K562 (cell line): ENCODE data around the gene SUCNR1. TPM values are rescaled to one million over a fixed set of nuclear protein-coding genes. Genes with fewer than 3 reads are reported as not detected.

Experiments used
- ATF1 ChIP-seq, 2 experiments: fragments of 450-650 bp in 1 of 2; IDR thresholded peaks; 2 replicates each; pipeline ENCODE4 v1.6.1; 2016; ENCODE audit warnings: missing compliant biosample characterization in 1 of 2, missing genetic modification characterization in 1 of 2
- DPF2 ChIP-seq: fragments of 450-650 bp; IDR thresholded peaks from 2 replicates; pipeline ENCODE4 v1.6.1; 2016
- EP300 ChIP-seq: IDR thresholded peaks from 2 replicates; pipeline ENCODE4 v1.6.1; 2012; ENCODE audit warnings: low read length, improper control_type of control experiment
- EP400 ChIP-seq: fragments of 450-650 bp; IDR thresholded peaks from 2 replicates; pipeline ENCODE4 v1.6.1; 2017; ENCODE audit warnings: antibody characterized with exemption, mild to moderate bottlenecking, moderate library complexity
- JUND ChIP-seq, 2 experiments: IDR thresholded peaks; 2 replicates in 1 of 2; 3 replicates in 1 of 2; pipeline ENCODE4 v1.6.1; 2011; ENCODE audit warnings: borderline replicate concordance in 2 of 2, low read depth in 2 of 2, low read length in 2 of 2, improper control_type of control experiment in 1 of 2, missing biosample characterization in 1 of 2, missing genetic modification characterization in 1 of 2, missing genetic modification reagents in 1 of 2
- MTA3 ChIP-seq: fragments of 450-650 bp; formaldehyde crosslinking; IDR thresholded peaks from 2 replicates; pipeline ENCODE4 v1.6.1; 2017; ENCODE audit warnings: mild to moderate bottlenecking, borderline replicate concordance
- NBN ChIP-seq: fragments of 450-650 bp; IDR thresholded peaks from 2 replicates; pipeline ENCODE4 v1.6.1; 2016; ENCODE audit warnings: low read depth, mild to moderate bottlenecking
- NFIC ChIP-seq: fragments of 450-650 bp; IDR thresholded peaks from 2 replicates; pipeline ENCODE4 v1.6.1; 2017; ENCODE audit warnings: mild to moderate bottlenecking, inconsistent platforms
- SMARCC2 ChIP-seq: fragments of 450-650 bp; IDR thresholded peaks from 2 replicates; pipeline ENCODE4 v1.6.1; 2017; ENCODE audit warnings: antibody characterized with exemption, moderate library complexity, mild to moderate bottlenecking, low read depth
- TEAD2 ChIP-seq: fragments of 450-650 bp; IDR thresholded peaks from 2 replicates; pipeline ENCODE4 v1.6.1; 2016; ENCODE audit warnings: missing genetic modification characterization, control low read depth, missing compliant biosample characterization
- ZNF316 ChIP-seq: fragments of 450-650 bp; IDR thresholded peaks from 2 replicates; pipeline ENCODE4 v1.6.1; 2016
- polyA plus RNA-seq, 8 experiments: library from polyadenylated mRNA; depleted of rRNA in 4 of 8; stranded (reverse) in 5 of 8; unstranded in 3 of 8; fragments of >200 nt; fragmentation: Nextera tagmentation in 2 of 8; fragmentation: Illumina TruSeq in 1 of 8; extraction: Ambion mirVana in 2 of 8; extraction: Trizol in 1 of 8; gene quantifications; 2 replicates each; pipeline versions ENCODE4 v1.2.1 to v1.2.3, GENCODE V29; 2011 to 2014; ENCODE audit warnings: inconsistent platforms in 1 of 8, missing spikeins in 1 of 8
- total RNA-seq, 7 experiments: library from RNA; depleted of rRNA in 6 of 7; stranded (reverse); fragments of >200 nt in 6 of 7; fragmentation: Illumina TruSeq in 2 of 7; extraction: Trizol in 2 of 7; gene quantifications; 2 replicates each; pipeline versions ENCODE4 v1.2.1 to v1.2.3, GENCODE V29; 2011 to 2021; ENCODE audit warnings: low replicate concordance in 1 of 7
- TF ChIP-seq, protein P1 (sequence below), 2 experiments: fragments of 450-650 bp; IDR thresholded peaks; 2 replicates each; pipeline ENCODE4 v1.6.1; 2016; ENCODE audit warnings: mild to moderate bottlenecking in 2 of 2, borderline replicate concordance in 1 of 2, low read depth in 1 of 2, moderate library complexity in 1 of 2
- TF ChIP-seq, protein P2 (sequence below): fragments of 250-450 bp; sonication (Bioruptor Pico); IDR thresholded peaks from 2 replicates; pipeline ENCODE4 v1.4.0; 2020
- TF ChIP-seq, protein P3 (sequence below): sonication (generic); IDR thresholded peaks from 2 replicates; pipeline ENCODE4 v1.6.1; 2016

The SUCNR1 gene
- total and polyA plus RNA-seq, 9 of the 15 experiments (the other 6 are each of a cell fraction or from before 2014, with no cell fraction given), result 0.04 to 0.54 (median 0.13) TPM

DNA sequence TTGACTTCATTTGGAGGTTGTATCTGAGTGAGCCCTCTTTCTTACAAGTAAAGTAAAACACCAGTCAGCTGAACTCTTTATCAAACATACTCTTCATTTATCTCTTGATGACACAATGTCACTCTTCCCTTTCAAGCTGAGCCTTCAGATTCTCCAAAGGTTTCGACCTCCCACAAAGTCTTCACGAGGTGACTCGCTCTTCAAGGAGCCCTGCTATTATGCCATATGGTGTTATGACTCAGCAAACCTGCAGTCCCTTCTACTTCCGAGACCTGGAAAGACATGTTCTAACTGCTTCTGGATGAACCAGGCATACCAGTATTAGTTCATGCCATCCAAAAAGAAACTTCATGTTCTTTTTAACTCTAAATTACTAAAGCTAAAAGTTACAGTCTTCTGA lies 36.4 kb upstream of the SUCNR1 start (continued):
- TF ChIP-seq, protein P1, sequence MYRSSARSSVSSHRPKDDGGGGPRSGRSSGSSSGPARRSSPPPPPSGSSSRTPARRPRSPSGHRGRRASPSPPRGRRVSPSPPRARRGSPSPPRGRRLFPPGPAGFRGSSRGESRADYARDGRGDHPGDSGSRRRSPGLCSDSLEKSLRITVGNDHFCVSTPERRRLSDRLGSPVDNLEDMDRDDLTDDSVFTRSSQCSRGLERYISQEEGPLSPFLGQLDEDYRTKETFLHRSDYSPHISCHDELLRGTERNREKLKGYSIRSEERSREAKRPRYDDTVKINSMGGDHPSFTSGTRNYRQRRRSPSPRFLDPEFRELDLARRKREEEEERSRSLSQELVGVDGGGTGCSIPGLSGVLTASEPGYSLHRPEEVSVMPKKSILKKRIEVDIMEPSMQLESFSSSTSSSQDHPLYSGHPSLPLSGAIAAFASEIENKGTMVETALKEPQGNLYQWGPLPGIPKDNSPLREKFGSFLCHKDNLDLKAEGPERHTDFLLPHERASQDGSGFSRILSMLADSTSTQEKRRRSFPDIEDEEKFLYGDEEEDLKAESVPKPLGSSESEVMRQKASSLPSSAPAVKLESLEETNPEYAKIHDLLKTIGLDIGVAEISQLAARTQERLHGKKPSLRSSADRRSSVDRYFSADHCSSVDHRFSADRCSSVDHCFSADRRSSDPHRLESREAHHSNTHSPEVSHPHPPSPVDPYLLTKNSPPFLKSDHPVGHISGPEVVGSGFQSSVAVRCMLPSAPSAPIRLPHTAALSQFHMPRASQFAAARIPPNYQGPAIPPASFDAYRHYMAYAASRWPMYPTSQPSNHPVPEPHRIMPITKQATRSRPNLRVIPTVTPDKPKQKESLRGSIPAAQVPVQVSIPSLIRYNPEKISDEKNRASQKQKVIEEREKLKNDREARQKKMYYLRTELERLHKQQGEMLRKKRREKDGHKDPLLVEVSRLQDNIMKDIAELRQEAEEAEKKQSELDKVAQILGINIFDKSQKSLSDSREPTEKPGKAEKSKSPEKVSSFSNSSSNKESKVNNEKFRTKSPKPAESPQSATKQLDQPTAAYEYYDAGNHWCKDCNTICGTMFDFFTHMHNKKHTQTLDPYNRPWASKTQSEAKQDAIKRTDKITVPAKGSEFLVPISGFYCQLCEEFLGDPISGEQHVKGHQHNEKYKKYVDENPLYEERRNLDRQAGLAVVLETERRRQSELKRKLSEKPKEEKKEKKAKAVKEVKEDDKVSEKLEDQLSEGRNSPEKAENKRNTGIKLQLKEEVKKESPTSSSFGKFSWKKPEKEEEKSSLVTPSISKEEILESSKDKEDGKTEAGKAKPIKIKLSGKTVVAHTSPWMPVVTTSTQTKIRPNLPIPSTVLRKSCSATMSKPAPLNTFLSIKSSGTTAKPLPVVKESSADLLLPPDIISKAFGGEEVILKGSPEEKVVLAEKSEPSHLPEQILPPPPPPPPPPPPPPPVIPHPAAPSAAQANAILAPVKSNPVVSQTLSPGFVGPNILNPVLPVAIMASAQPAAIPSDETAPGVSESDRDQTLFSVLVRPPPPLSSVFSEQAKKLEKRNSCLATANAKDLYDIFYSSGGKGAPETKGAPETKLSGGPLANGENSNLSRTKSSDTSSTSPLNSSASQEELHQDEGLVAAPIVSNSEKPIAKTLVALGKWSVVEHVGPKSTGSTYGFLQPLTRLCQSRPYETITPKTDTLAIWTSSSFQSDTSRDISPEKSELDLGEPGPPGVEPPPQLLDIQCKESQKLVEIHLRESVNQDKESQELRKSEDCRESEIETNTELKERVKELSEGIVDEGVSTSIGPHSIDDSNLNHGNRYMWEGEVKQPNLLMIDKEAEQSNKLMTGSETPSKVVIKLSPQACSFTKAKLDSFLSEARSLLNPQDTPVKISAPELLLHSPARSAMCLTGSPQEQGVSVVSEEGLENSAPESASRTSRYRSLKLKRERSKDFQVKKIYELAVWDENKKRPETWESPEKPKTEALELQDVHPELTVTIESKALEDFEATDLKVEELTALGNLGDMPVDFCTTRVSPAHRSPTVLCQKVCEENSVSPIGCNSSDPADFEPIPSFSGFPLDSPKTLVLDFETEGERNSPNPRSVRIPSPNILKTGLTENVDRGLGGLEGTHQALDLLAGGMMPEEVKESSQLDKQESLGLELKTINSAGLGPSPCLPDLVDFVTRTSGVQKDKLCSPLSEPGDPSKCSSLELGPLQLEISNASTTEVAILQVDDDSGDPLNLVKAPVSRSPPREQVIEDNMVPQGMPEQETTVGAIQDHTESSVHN (IDR thresholded peaks at IDR 0.05; ENCODE audit: borderline replicate concordance in 1 of 2, low read depth in 1 of 2), result 0 out of 4 replicates have a peak, but pooled peaks of 1 of the 2 experiments have one; percentile 24
- TF ChIP-seq MTA3, result 0 out of 2 replicates have a peak, but pooled peaks have one; percentile 23
- TF ChIP-seq EP300, result peak; percentile 61; the same call in 1 of the 2 replicates
- TF ChIP-seq, protein P2, sequence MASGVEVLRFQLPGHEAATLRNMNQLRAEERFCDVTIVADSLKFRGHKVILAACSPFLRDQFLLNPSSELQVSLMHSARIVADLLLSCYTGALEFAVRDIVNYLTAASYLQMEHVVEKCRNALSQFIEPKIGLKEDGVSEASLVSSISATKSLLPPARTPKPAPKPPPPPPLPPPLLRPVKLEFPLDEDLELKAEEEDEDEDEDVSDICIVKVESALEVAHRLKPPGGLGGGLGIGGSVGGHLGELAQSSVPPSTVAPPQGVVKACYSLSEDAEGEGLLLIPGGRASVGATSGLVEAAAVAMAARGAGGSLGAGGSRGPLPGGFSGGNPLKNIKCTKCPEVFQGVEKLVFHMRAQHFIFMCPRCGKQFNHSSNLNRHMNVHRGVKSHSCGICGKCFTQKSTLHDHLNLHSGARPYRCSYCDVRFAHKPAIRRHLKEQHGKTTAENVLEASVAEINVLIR (CRISPR knock-in tag), result no peak
- peak; percentile 52; the same call in 1 of the 2 replicates for TF ChIP-seq EP400
- TF ChIP-seq TEAD2 (tag), result no peak
- peak; percentile 41 for TF ChIP-seq NFIC
- peak; percentile 51 for TF ChIP-seq SMARCC2
- TF ChIP-seq, protein P3, sequence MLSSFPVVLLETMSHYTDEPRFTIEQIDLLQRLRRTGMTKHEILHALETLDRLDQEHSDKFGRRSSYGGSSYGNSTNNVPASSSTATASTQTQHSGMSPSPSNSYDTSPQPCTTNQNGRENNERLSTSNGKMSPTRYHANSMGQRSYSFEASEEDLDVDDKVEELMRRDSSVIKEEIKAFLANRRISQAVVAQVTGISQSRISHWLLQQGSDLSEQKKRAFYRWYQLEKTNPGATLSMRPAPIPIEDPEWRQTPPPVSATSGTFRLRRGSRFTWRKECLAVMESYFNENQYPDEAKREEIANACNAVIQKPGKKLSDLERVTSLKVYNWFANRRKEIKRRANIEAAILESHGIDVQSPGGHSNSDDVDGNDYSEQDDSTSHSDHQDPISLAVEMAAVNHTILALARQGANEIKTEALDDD, result 0 out of 2 replicates have a peak, but pooled peaks have one; percentile 13
- TF ChIP-seq DPF2, result peak; percentile 86
- peak; percentile 83 for TF ChIP-seq JUND (IDR thresholded peaks at IDR 0.05; ENCODE audit: borderline replicate concordance, low read depth, low read length)
- TF ChIP-seq JUND (tag; IDR thresholded peaks at IDR 0.05; ENCODE audit: borderline replicate concordance, low read depth, low read length), result peak; percentile 87; the same call in 2 of the 3 replicates
- TF ChIP-seq NBN, result 0 out of 2 replicates have a peak, but pooled peaks have one; percentile 36
- no peak for TF ChIP-seq ATF1 (CRISPR knock-in tag; IDR thresholded peaks at IDR 0.05)
- peak; percentile 46 for TF ChIP-seq ATF1 (tag; IDR thresholded peaks at IDR 0.05)
- TF ChIP-seq ZNF316, result peak; percentile 97
